Spleen (tissue), 7 donors: ENCODE data around the gene GGT7.

Source experiments
- CTCF ChIP-seq, 11 experiments: fragments of 200-600 bp in 7 of 11; fragments of 450-650 bp in 4 of 11; sonication (generic) in 4 of 11; IDR thresholded peaks in 8 of 11; conservative IDR thresholded peaks in 3 of 11; 1 replicate in 7 of 11; 2 replicates in 4 of 11; pipeline versions ENCODE4 v1.4.0 to v1.8.0; 2016 to 2021; ENCODE audit warnings: antibody characterized with exemption in 11 of 11, inconsistent platforms in 4 of 11, mild to moderate bottlenecking in 1 of 11
- POLR2A ChIP-seq, 3 donors: fragments of 450-650 bp; IDR thresholded peaks; one replicate each; pipeline ENCODE4 v1.5.1; 2017; ENCODE audit warnings: antibody characterized with exemption in 3 of 3, mild to moderate bottlenecking in 1 of 3
- POLR2AphosphoS5 ChIP-seq, 3 donors: sonication (generic); formaldehyde crosslinking; IDR thresholded peaks; one replicate each; pipeline ENCODE4 v1.5.1; 2017; ENCODE audit warnings: antibody characterized with exemption in 3 of 3
- donor health status: DM: no; HTN: no; CAD: no; lungs with moderate emphysema.
- donor health status: DM: no; HTN: no; CAD: no.
- donor health status: DM: no; HTN: no; CAD: no.

GRCh38 chr20:34852298-34852697 is 20.4 kb downstream of the GGT7 start:
- TF ChIP-seq CTCF (IDR thresholded peaks at IDR 0.05 in 8 of 11, conservative IDR thresholded peaks at IDR 0.05 in 3 of 11) (no peak), POLR2AphosphoS5 (IDR thresholded peaks at IDR 0.05) (no peak), POLR2A (IDR thresholded peaks at IDR 0.05) (no peak)
